B cell (primary cell): ENCODE results near the gene BHLHE40.

Source experiments
- EZH2 ChIP-seq: IDR thresholded peaks from 2 replicates; pipeline ENCODE4 v1.6.1; 2012; ENCODE audit warnings: borderline replicate concordance, low read depth, mild to moderate bottlenecking, moderate library complexity, low read length; ENCODE audit not compliant: insufficient read depth, poor library complexity, severe bottlenecking
- TF ChIP-seq, protein P1 (sequence below): fragments of 200-600 bp; IDR thresholded peaks from one replicate; pipeline ENCODE4 v1.8.0; 2022; ENCODE audit warnings: antibody characterized with exemption, mild to moderate bottlenecking

DNA sequence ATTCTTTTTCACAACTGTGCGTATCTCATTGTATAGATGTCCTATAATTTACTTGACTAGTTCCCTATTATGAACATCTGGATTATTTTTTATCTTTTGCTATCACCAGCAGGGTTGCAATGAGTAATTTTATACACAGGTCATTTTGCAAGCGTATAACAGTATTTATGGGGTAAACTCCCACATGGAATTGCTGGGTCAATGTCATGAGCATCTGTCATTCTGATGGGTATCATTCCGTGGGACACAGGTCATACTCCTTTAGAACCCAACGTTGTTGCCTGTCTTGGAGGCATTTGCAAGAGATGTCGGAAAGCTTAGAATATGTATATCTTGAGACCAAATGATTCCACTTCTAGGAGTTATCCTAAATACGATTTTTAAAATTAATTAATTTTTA is 12.9 kb downstream of the BHLHE40 start:
- TF ChIP-seq, protein P1, sequence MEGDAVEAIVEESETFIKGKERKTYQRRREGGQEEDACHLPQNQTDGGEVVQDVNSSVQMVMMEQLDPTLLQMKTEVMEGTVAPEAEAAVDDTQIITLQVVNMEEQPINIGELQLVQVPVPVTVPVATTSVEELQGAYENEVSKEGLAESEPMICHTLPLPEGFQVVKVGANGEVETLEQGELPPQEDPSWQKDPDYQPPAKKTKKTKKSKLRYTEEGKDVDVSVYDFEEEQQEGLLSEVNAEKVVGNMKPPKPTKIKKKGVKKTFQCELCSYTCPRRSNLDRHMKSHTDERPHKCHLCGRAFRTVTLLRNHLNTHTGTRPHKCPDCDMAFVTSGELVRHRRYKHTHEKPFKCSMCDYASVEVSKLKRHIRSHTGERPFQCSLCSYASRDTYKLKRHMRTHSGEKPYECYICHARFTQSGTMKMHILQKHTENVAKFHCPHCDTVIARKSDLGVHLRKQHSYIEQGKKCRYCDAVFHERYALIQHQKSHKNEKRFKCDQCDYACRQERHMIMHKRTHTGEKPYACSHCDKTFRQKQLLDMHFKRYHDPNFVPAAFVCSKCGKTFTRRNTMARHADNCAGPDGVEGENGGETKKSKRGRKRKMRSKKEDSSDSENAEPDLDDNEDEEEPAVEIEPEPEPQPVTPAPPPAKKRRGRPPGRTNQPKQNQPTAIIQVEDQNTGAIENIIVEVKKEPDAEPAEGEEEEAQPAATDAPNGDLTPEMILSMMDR: no peak
- no peak for TF ChIP-seq EZH2
